ENCODE measurements around the gene RAG1. TPM values are rescaled to one million over a fixed set of nuclear protein-coding genes. Genes with fewer than 3 reads are reported as not detected.

RAG1 gene
- polyA plus RNA-seq, 1 donor from 2014 or later: 0.16 TPM

- H2AFZ ChIP-seq (ENCODE audit: low read depth, low read length): no peak overlapping the region
- no peaks in the 10 kb centered on the region for H3K9me3 ChIP-seq (ENCODE audit: low read length)
- H3K36me3 ChIP-seq (ENCODE audit: insufficient read depth, low read length): no peaks in the 10 kb centered on the region
- H3K27ac ChIP-seq (ENCODE audit: low read length): no peak overlapping the region
- TF ChIP-seq EP300 (conservative IDR thresholded peaks at IDR 0.05; ENCODE audit: poor library complexity, severe bottlenecking) (no peak), POLR2AphosphoS5 (IDR thresholded peaks at IDR 0.05) (no peak), RAD21 (conservative IDR thresholded peaks at IDR 0.05) (no peak), TAF1 (IDR thresholded peaks at IDR 0.05; ENCODE audit: low read depth) (no peak), MXI1 (conservative IDR thresholded peaks at IDR 0.05; ENCODE audit: poor library complexity, severe bottlenecking) (no peak)
- no peaks in the 10 kb centered on the region for H3K79me2 ChIP-seq (replicated peaks; ENCODE audit: insufficient read depth, low read length)
- H3K9me2 ChIP-seq (ENCODE audit: insufficient read depth, low read length): no peaks in the 10 kb centered on the region
- no peaks in the 10 kb centered on the region for H3F3A ChIP-seq (ENCODE audit: insufficient read depth, low read length, poor library complexity, severe bottlenecking)
- no peaks in the 10 kb centered on the region for H4K20me1 ChIP-seq (ENCODE audit: insufficient read depth)
- H3K4me3 ChIP-seq (ENCODE audit: low read length): no peak overlapping the region
- H3K9ac ChIP-seq (ENCODE audit: low read length): no peak overlapping the region
- H3K4me2 ChIP-seq (ENCODE audit: low read length): no peak overlapping the region
- H3K27me3 ChIP-seq (ENCODE audit: insufficient read depth, low read depth, low read length): no peaks in the 10 kb centered on the region
Observed at GRCh38 chr11:36602135-36602534, 34.3 kb downstream of the RAG1 start.

- no peaks in the 10 kb centered on the region for H3K79me2 ChIP-seq (replicated peaks; ENCODE audit: insufficient read depth, low read length)
- no peaks in the 10 kb centered on the region for H3K9me2 ChIP-seq (ENCODE audit: insufficient read depth, low read length)
- no peak overlapping the region for H3K9ac ChIP-seq (ENCODE audit: low read length)
- H4K20me1 ChIP-seq (ENCODE audit: insufficient read depth): no peaks in the 10 kb centered on the region
- TF ChIP-seq CTCF (IDR thresholded peaks at IDR 0.05; ENCODE audit: poor library complexity, severe bottlenecking) (no peak), POLR2AphosphoS5 (IDR thresholded peaks at IDR 0.05) (no peak), RAD21 (conservative IDR thresholded peaks at IDR 0.05) (no peak), MXI1 (conservative IDR thresholded peaks at IDR 0.05; ENCODE audit: poor library complexity, severe bottlenecking) (no peak), EP300 (conservative IDR thresholded peaks at IDR 0.05; ENCODE audit: poor library complexity, severe bottlenecking) (no peak), REST (IDR thresholded peaks at IDR 0.05; ENCODE audit: borderline replicate concordance) (no peak), TAF1 (IDR thresholded peaks at IDR 0.05; ENCODE audit: low read depth) (no peak), EZH2 (IDR thresholded peaks at IDR 0.05; ENCODE audit: borderline replicate concordance, insufficient read depth, low read length, poor library complexity, severe bottlenecking) (no peak), SMC3 (conservative IDR thresholded peaks at IDR 0.05; ENCODE audit: poor library complexity) (no peak)
- H3K27ac ChIP-seq (ENCODE audit: low read length): no peak overlapping the region
- H3K27me3 ChIP-seq (ENCODE audit: insufficient read depth, low read depth, low read length): no peaks in the 10 kb centered on the region
- no peak overlapping the region for H2AFZ ChIP-seq (ENCODE audit: low read depth, low read length)
- H3K36me3 ChIP-seq (ENCODE audit: insufficient read depth, low read length): no peaks in the 10 kb centered on the region
- H3K4me3 ChIP-seq (ENCODE audit: low read length): no peak overlapping the region
- no peak overlapping the region for H3K4me2 ChIP-seq (ENCODE audit: low read length)
- no peaks in the 10 kb centered on the region for H3K9me3 ChIP-seq (ENCODE audit: low read length)
- no peaks in the 10 kb centered on the region for H3F3A ChIP-seq (ENCODE audit: insufficient read depth, low read length, poor library complexity, severe bottlenecking)
Observed at GRCh38 chr11:36605221-36606216, 37.7 kb downstream of the RAG1 start.
